ENCODE results near the gene KIAA0825.

DNA sequence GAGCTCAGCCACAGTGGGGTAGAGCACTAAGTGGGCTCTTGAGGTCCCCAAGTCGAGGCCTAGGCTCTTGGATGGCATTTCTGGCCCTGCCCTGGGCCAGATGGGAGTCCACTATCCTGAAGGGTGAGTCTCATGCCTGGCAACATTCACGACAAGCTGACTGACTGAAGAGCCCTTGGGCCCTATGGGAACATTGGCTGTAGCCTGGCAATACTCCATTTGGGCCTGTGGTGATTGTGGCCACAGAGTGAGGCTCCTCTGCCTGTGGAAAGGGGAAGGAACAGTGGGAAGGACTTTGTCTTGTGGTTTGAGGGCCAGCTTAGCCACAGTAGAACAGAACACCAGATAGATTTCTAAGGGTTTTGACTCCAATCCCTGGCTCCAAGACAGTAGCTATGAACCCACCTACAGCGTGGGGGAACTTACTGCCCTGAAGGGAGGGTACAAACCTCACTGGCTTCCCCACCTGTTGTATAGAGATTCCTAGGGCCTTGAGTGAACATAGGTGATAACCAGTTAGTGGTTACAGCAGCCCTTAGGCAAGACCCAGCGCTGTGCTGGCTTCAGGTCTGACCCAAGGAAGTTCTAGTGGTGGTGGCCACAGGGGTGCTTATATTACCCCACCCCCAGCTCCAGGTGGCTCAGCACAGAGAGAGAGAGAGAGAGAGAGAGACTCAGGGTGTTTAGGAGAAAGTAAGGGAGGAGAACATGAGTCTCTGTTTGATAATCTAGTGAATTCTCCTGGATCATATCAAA lies 72.4 kb downstream of the KIAA0825 start:
- TF ChIP-seq, protein P1, sequence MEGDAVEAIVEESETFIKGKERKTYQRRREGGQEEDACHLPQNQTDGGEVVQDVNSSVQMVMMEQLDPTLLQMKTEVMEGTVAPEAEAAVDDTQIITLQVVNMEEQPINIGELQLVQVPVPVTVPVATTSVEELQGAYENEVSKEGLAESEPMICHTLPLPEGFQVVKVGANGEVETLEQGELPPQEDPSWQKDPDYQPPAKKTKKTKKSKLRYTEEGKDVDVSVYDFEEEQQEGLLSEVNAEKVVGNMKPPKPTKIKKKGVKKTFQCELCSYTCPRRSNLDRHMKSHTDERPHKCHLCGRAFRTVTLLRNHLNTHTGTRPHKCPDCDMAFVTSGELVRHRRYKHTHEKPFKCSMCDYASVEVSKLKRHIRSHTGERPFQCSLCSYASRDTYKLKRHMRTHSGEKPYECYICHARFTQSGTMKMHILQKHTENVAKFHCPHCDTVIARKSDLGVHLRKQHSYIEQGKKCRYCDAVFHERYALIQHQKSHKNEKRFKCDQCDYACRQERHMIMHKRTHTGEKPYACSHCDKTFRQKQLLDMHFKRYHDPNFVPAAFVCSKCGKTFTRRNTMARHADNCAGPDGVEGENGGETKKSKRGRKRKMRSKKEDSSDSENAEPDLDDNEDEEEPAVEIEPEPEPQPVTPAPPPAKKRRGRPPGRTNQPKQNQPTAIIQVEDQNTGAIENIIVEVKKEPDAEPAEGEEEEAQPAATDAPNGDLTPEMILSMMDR (IDR thresholded peaks at IDR 0.05 in 4 of 5, conservative IDR thresholded peaks at IDR 0.05 in 1 of 5), result no peak
- TF ChIP-seq POLR2A (IDR thresholded peaks at IDR 0.05), result no peak
